G401 (cell line): ENCODE measurements around the gene FBXL19. TPM values are rescaled to one million over a fixed set of nuclear protein-coding genes. Genes with fewer than 3 reads are reported as not detected.

Source experiments
- DNase-seq: peaks from one replicate; pipeline ENCODE4 v3.0.0-alpha.2; 2015; ENCODE audit warnings: low spot score
- in situ Hi-C: cut with HindIII; loops from 2 replicates; pipeline ENCODE4 v1.10.0; 2016; ENCODE audit warnings: low sequenced_read_pairs, mixed read lengths
- total RNA-seq: library from RNA; depleted of rRNA; stranded (reverse); fragments of >200 nt; shearing (Covaris generic); gene quantifications from 2 replicates; pipeline ENCODE4 v1.2.3, GENCODE V29; 2014

Gene FBXL19
- total RNA-seq, 1 experiment from 2014 or later: 85.6 TPM

DNA sequence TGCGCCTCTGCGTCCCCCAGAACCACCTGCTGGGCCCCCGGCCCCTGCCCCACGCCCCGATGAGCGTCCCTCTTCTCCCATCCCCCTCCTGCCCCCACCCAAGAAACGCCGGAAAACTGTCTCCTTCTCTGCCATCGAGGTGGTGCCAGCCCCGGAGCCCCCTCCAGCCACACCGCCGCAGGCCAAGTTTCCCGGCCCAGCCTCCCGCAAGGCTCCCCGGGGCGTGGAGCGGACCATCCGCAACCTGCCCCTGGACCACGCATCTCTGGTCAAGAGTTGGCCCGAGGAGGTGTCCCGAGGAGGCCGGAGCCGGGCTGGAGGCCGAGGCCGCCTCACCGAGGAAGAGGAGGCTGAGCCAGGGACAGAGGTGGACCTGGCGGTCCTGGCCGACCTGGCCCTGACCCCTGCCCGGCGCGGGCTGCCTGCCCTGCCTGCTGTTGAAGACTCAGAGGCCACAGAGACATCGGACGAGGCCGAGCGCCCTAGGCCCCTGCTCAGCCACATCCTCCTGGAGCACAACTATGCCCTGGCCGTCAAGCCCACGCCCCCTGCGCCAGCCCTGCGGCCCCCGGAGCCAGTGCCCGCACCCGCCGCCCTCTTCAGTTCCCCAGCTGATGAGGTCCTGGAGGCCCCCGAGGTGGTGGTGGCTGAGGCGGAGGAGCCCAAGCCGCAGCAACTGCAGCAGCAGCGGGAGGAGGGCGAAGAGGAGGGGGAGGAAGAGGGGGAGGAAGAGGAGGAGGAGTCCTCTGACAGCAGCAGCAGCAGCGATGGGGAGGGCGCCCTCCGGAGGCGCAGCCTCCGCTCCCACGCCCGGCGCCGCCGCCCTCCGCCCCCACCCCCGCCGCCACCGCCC, 56.0 kb downstream of the FBXL19 start:
- in situ Hi-C loops: no loop called here
- DNase-seq: no peak

DNA sequence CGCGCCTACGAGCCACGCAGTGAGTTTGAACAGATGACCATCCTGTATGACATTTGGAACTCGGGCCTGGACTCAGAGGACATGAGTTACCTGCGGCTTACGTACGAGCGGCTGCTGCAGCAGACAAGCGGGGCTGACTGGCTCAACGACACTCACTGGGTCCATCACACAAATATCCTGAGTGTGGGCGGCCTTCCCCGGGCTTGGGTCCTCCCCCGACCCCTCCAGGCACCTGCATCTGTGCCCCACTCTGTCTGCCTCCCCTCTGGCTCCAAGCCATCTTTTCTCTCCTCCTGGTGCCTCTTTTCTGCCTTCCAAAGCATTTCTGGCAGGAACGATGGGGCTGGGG, 56.6 kb downstream of the FBXL19 start:
- DNase-seq: no peak
- in situ Hi-C loops: no loop called here

- in situ Hi-C loops: no loop called here
These were observed 57.1 kb downstream of the FBXL19 start for GRCh38 chr16:30980434-30980833.

DNA sequence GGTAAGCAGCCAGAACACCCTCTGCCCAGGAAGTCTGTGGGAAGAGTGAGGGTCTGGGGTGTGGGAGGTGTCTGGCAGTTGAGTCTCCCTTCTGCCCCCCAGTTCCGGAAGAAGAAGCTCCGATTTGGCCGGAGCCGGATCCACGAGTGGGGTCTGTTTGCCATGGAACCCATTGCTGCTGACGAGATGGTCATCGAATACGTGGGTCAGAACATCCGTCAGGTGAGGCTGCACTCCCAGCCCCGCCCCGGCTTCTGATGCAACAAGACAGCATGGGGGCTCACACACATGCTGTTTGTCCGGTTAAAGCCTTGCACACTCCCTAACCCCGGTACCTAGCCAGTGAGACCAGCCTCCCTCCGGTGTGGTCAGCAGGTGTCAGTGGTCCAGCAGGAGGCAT, 57.6 kb downstream of the FBXL19 start:
- in situ Hi-C loops: no loop called here
- no peak for DNase-seq

More at GRCh38 chr16:30980434-30980833, 57.1 kb downstream of the FBXL19 start:
- DNase-seq: no peak

DNA sequence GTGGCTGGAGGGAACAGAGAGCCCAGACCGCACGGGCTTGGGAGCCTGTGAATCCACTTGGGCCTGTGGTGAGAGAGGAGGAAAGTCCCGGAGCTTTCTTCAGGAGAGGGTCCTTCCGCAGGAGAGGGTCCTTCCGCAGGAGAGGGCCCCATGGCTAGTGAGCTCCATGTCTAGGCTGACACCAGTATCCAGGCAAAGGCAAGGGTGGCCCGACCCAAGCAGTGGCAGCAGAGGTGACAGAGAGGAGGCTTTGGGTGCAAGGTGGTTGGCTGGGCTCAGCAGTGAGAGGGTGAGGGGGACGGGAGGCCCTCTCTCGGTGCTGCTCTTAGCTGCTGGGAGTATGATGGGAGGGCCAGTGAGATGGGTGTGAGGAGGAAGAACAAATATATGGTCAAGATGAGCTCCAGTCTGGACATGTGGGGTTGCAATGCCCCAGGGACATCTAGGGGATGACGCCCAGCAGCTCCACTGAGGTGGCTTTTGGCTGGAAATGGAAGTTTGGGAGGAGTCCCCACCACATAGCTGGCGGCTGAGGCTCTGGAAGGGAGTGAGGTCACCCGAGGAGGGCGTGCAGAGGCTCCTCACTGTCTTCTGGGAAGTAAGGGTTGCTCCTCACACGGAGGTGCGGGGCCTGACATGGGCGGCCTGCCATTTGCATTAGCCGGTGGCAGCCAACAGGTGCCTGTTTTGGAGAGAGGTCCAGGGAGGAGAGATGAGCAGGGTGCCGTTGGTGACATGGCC, 59.3 kb downstream of the FBXL19 start:
- DNase-seq: no peak
- in situ Hi-C loops: no loop called here

GRCh38 chr16:30983289-30983889, 60.0 kb downstream of the FBXL19 start:
- DNase-seq: no peak
- in situ Hi-C loops: no loop called here

DNA sequence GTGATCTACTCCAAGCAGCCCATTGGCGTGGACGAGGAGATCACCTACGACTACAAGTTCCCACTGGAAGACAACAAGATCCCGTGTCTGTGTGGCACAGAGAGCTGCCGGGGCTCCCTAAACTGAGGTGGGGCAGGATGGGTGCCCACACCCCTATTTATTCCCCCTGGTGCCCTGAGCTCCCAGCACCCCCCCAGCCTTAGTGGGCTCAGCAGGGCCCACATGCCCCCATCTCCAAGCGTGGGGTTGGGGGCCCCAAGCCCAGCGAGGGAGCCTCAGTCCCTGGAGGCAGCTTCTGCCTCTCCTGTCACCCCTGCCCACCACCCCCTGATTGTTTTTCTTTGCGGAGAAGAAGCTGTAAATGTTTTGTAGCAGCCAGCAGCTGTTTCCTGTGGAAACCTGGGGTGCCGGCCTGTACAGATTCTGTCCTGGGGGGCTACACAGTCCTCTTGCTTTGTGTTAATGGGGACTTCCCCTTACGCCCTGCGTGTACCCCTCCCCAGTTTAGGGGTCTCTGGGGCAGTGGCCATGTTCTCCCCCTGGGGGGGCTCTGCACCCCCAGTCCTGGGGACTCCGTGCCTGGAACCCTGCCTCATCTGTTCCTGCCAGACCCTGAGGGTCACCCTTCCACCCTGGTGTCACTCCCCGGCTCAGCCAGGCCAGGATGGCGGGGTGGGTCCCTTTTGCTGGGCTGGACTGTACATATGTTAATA, 60.7 kb downstream of the FBXL19 start:
- in situ Hi-C loops: no loop called here
- DNase-seq: no peak

- peak; percentile 78 for DNase-seq
- in situ Hi-C loops: no loop called here
These were observed 61.5 kb downstream of the FBXL19 start, which contains the start of gene HSD3B7 for GRCh38 chr16:30984669-30985400. Gene HSD3B7, plus strand, starts transcription at chr16:30985207. Its CDS starts 452 bp downstream, at chr16:30985659.

DNA sequence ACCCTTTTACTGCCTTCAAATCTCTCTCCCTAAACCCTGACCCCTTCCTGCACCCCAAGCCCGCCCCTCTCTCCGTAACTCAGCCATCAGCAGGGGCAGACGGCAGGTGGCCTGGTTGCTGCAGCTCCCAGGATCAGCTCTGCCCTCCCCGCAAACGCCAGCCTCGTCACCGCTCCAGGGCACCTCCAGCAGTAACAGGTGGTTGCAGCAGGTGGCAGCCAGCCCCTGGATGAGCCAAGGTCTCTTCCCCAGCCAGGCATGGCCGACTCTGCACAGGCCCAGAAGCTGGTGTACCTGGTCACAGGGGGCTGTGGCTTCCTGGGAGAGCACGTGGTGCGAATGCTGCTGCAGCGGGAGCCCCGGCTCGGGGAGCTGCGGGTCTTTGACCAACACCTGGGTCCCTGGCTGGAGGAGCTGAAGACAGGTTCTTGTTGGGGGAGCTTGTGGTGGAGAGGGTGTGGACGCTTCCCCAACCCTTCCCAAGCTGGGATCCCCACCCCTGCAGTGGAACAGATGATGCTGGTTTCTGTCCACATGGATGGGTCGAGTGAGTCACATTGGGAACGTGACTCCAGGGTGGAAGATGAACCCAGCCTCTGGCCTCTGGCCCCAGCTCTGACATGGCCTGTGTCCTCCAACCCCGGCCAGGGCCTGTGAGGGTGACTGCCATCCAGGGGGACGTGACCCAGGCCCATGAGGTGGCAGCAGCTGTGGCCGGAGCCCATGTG, 62.2 kb downstream of the FBXL19 start:
- DNase-seq: peak; percentile 69
- in situ Hi-C loops: no loop called here

DNA sequence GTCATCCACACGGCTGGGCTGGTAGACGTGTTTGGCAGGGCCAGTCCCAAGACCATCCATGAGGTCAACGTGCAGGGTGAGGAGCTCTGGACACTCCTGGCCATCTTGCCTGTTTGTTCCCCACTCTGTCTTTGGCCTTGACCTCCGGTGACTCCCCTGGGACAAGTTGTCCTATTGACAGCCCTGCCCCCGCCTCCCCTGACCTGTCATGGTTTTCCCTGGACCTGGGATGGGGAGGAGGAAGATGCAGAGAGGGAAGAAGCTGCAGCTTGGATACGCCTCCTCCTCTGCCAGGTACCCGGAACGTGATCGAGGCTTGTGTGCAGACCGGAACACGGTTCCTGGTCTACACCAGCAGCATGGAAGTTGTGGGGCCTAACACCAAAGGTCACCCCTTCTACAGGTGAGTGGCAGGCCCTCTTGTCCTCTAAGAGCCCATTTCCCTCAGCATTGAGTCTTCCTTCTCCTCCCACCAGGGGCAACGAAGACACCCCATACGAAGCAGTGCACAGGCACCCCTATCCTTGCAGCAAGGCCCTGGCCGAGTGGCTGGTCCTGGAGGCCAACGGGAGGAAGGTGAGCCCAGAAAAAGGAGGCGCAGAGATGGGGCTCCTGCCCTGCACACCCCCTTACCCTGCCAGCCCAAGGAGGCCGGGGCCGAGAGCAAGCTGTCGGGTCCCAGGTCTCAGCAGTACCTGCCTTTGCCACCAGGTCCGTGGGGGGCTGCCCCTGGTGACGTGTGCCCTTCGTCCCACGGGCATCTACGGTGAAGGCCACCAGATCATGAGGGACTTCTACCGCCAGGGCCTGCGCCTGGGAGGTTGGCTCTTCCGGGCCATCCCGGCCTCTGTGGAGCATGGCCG, 63.0 kb downstream of the FBXL19 start:
- no peak for DNase-seq

GRCh38 chr16:30987581-30988190, 64.3 kb downstream of the FBXL19 start:
- in situ Hi-C loops: no loop called here
- no peak for DNase-seq

More for the DNA sequence above, 63.0 kb downstream of the FBXL19 start:
- in situ Hi-C loops: no loop called here

GRCh38 chr16:30989469-30990047, 66.2 kb downstream of the FBXL19 start:
- in situ Hi-C loops: no loop called here
- DNase-seq: no peak

DNA sequence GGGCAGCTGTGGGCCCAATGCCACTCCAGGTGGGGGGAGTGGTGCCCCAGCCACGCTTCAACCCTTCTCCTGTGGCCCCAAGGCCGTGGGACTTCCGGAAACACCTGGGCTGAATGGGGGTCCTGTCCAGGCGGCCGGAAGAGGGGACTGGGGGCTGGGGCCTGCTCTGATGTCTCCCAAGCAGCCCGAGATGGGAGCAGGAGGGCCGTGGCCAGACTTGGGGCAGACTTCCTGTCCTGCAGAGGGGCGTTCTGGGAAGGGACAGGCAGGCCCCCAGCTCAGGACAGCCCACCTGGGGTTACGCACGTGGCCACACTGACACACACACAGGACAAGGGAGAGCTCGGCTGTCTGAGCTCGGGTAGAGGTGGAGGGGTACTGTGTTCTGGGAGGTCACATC, 66.7 kb downstream of the FBXL19 start:
- in situ Hi-C loops: no loop called here
- no peak for DNase-seq

DNA sequence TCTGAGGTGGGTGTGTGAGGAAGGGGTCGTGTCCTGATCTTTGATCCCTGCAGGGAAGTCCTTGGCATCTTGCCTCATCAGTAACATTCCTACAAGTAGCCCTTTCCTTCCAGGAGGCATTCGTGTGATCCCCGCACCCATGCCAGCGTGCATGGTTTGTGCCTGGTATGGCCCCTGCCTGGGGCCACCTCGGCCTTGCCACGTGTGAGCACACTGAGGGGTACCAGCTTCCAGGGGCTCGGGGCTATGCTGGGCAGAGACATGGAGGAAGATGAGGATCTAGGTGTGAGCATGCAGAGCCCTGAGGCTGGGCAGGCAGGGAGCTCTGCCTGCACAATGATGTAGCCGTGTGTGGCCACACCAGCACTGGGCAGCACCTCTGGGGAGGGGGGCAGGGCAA, 67.7 kb downstream of the FBXL19 start:
- in situ Hi-C loops: no loop called here
- DNase-seq: no peak

DNA sequence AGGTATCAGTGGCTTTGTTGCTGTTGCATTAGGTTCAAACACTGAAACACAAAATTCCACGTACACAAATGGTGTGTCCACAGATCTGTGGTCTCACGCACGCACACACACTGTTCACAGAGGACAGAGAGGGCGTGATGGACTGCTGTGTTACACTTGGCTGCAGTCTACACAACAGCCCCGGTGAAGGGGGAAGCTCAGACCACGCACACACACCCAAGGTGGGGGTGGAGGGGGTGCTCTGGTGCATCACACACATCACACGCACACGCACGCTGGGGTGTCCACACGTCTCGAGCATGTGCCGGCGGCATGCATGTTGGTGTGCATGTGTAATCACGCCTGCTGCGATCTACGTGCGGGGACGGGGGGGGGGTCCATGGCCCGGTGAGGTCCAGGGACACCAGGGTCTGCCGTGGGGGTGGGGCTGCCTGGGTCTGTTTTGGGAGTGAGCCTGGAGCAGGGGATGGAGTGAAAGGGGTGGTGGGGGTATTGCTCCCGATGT, 69.0 kb downstream of the FBXL19 start:
- DNase-seq: no peak
- in situ Hi-C loops: no loop called here
